Activated naive CD4-positive, alpha-beta T cell treated with anti-CD3 and anti-CD28 coated beads for 36 hours (primary cell): ENCODE data around the gene NLRP1. TPM values are rescaled to one million over a fixed set of nuclear protein-coding genes. Genes with fewer than 3 reads are reported as not detected.

Source experiments
- CTCF ChIA-PET: fragments of 350-600 bp; sonication (Branson Sonifier 250); formaldehyde crosslinking; loops from one replicate; lab custom pipeline; 2021; ENCODE audit warnings: antibody characterized with exemption; lab: Charles Lee
- DNase-seq: peaks from one replicate; pipeline ENCODE4 v3.0.0-alpha.2; 2020
- H3K27ac Mint-ChIP-seq: one replicate; pipeline ENCODE4 v1.8.0; 2021; ENCODE audit warnings: mild to moderate bottlenecking, mixed read lengths
- H3K27me3 Mint-ChIP-seq: one replicate; pipeline ENCODE4 v1.8.0; 2021; ENCODE audit warnings: low read depth, mixed read lengths
- H3K36me3 Mint-ChIP-seq: one replicate; pipeline ENCODE4 v1.8.0; 2021; ENCODE audit warnings: low read depth, mixed read lengths
- H3K4me1 Mint-ChIP-seq: one replicate; pipeline ENCODE4 v1.8.0; 2021; ENCODE audit warnings: low read depth, mixed read lengths
- H3K4me3 Mint-ChIP-seq: one replicate; pipeline ENCODE4 v1.8.0; 2021; ENCODE audit warnings: mild to moderate bottlenecking, moderate library complexity, mixed read lengths
- H3K9me3 Mint-ChIP-seq: one replicate; pipeline ENCODE4 v1.8.0; 2021; ENCODE audit warnings: mixed read lengths
- intact Hi-C: fragments of 100-400 bp; cut with micrococcal nuclease; formaldehyde crosslinking; loops from one replicate; pipeline ENCODE4 v1.15.1; 2023
- total RNA-seq, 2 experiments: library from RNA; stranded (reverse); gene quantifications; one replicate each; pipeline ENCODE4 v1.2.3, GENCODE V29; 2021

NLRP1 gene
- total RNA-seq, 2 experiments from 2014 or later, result 44.9 to 49.4 TPM

DNA sequence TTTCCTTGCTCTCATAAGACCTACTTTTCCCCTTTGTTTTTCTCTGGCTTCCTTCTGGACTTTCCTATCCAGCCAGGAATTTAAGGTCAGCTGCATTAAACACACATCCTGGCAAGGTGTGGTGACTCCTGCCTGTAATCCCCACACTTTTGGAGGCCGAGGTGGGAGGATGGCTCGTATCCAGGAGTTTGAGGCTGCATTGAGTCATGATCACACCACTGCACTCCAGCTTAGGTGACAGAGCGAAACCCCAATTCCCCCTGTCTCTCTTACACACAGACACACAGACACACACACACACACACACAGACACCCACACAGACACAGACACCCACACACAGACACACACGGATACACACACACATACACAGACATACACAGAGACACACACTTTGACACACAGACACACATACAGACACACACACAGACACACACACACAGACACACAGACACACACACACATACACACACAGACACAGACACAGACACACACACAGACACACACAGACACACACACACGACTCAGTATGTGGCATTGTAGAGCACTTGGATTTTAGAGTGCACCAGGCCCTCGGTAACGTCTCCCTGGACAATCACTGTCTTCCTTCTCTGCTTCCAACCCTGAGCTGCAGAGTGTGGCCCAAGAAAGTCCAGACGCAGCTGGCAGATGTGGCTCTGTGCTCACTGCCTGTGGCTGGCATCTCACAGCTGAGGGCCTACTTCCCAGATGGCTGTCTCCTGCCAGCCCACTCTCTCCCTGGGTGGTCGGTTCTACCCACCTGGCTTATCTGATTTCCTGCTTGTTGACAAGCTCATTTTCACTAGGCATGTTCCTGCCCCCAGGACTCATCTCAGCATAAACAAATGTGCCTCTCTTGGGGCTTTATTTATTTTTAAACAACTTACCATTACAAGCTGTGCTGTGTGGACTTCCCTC lies 39.0 kb downstream of the NLRP1 start:
- intact Hi-C loops, result no loop called here
- Mint-ChIP-seq H3K4me3 (no peak overlapping the region), H3K9me3 (no peaks in the 10 kb centered on the region), H3K36me3 (peaks cover 25% of the 10 kb centered on the region), H3K27me3 (no peaks in the 10 kb centered on the region), H3K27ac (peak overlapping the region; percentile 3), H3K4me1 (peaks cover 2% of the 10 kb centered on the region)
- no peak for DNase-seq
- CTCF ChIA-PET, result no interaction called here

GRCh38 chr17:5544115-5544514 lies 40.2 kb downstream of the NLRP1 start:
- CTCF ChIA-PET, result no interaction called here
- Mint-ChIP-seq H3K27me3 (no peaks in the 10 kb centered on the region), H3K4me1 (peaks cover 2% of the 10 kb centered on the region), H3K4me3 (no peak overlapping the region), H3K36me3 (peaks cover 29% of the 10 kb centered on the region), H3K9me3 (no peaks in the 10 kb centered on the region), H3K27ac (no peak overlapping the region)
- intact Hi-C loops, result no loop called here
- DNase-seq, result no peak

DNA sequence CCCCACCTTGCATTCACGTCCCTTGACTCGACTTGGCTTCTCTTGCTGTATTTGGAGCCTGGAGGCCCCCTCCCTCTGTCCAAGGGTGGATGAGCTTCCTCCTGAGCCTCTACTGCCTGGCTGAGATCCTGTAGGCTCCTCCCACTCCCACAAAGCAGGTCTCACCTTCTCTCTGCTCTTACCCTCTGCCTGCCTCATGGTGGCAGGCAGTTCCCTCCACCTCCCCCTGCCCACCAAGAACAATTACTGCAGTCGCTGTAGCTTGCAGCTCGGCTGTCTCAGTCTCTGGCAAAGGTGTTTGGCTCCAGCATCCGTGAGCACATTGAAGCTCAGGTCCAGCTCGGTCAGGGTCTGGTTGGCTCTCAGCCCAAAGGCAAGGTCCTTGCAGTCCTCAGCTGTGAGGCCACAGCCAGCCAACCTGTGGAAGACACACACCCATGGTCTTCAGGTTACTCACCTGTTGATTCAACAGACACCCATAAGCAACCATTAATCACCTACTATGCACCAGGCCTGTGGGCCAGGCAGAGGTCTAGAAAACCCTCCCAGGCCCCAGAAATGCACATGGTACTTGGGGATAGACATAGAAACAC lies 42.6 kb downstream of the NLRP1 start:
- H3K9me3 Mint-ChIP-seq, result no peaks in the 10 kb centered on the region
- CTCF ChIA-PET, result no interaction called here

DNA sequence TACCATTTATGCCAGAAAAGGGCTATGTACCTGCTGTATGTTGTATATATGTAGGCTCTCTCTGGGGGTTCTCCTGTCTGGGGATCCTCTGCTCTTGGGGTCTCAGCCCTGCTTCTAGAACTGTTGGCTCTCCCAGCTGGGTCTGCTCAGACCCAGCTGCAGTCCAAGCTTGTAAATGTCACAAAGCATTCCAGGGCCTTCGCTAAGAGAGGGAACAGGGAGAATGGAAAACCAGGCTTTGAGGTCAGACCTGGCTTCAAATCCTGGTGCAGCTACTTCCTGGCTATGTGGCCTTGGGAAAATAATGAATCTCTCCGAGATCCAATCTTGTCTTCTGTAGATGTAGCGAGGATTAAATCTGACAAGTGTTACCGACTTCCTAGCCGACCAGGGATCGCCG lies 44.0 kb downstream of the NLRP1 start:
- no peaks in the 10 kb centered on the region for H3K4me1 Mint-ChIP-seq

More for the DNA sequence above, 42.6 kb downstream of the NLRP1 start:
- H3K27me3 Mint-ChIP-seq, result no peaks in the 10 kb centered on the region
- no peak overlapping the region for H3K4me3 Mint-ChIP-seq
- peaks cover 15% of the 10 kb centered on the region for H3K36me3 Mint-ChIP-seq
- DNase-seq, result no peak
- no peaks in the 10 kb centered on the region for H3K4me1 Mint-ChIP-seq
- intact Hi-C loops, result no loop called here
- H3K27ac Mint-ChIP-seq, result no peak overlapping the region

GRCh38 chr17:5539286-5539685 lies 45.0 kb downstream of the NLRP1 start:
- H3K4me1 Mint-ChIP-seq, result no peaks in the 10 kb centered on the region
- CTCF ChIA-PET, result no interaction called here
- peaks cover 18% of the 10 kb centered on the region for H3K36me3 Mint-ChIP-seq

More for the DNA sequence above, 44.0 kb downstream of the NLRP1 start:
- no peak for DNase-seq
- Mint-ChIP-seq H3K27ac (no peak overlapping the region), H3K4me3 (no peak overlapping the region), H3K27me3 (no peaks in the 10 kb centered on the region), H3K9me3 (no peaks in the 10 kb centered on the region), H3K36me3 (peaks cover 20% of the 10 kb centered on the region)
- intact Hi-C loops, result no loop called here
- CTCF ChIA-PET, result no interaction called here

DNA sequence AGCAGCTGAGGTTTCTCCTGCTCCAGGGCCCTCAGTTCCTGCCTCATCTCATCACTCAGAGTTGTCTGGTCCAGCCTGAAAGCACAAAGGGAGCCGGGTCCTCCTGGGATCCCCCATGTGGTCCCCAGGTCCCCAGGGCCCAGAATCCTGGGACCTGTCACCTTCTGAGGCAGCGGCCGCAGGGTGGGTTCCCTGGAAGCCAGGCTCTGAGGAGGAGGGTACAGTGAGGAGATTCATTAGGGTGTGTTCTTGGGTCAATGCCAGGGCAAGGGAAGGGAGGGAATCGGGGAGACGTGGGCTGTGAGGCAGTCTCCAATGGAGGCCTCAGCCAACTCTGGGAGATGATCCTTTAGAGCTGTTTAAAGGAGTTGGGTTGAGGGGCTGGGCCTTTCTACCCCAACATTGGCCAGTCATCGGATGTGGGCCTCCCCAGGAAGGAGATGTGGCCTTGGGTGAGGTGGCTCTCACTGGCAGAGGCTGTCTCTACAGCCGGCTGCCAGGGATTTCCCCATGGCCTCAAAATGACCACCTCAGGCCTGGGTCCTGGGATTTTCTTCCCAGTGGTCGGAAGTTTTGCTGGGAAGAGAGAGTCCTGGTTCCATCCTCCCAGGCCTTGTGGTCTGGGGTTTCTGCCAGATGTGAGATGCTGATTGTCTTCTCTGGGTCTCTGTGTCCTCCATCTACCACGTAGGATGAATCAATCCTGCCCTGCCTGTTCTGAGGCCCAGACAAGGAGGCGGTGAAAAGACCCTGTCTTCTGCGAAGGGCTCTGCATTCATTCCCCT lies 47.3 kb downstream of the NLRP1 start:
- H3K27ac Mint-ChIP-seq, result no peak overlapping the region
- no peaks in the 10 kb centered on the region for H3K4me1 Mint-ChIP-seq
- H3K27me3 Mint-ChIP-seq, result no peaks in the 10 kb centered on the region
- peaks cover 26% of the 10 kb centered on the region for H3K36me3 Mint-ChIP-seq
- DNase-seq, result no peak
- no peaks in the 10 kb centered on the region for H3K9me3 Mint-ChIP-seq
- CTCF ChIA-PET, result no interaction called here
- no peak overlapping the region for H3K4me3 Mint-ChIP-seq
- intact Hi-C loops, result no loop called here

More at GRCh38 chr17:5539286-5539685, 45.0 kb downstream of the NLRP1 start:
- Mint-ChIP-seq H3K27ac (no peak overlapping the region), H3K9me3 (no peaks in the 10 kb centered on the region), H3K4me3 (no peak overlapping the region), H3K27me3 (no peaks in the 10 kb centered on the region)
- DNase-seq, result no peak
- intact Hi-C loops, result no loop called here

DNA sequence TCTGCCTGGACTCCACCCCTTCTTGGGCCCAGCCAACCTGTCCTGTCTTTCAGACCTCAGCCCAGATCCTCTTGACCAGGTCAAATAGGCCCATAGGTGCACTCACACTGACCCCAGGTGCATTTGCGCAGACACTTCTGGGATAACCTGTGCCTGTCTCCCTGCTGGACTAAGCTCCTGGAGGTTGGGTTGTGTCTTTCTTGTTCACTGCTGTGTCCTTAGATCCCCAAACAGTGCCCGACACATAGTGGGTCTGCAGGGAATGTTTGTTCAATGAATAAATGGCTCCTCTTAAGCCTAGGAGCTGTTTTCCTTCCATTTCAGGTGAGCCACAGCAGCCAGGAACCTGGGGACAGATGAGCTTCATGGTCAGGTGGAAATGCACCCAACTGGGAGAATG lies 48.9 kb downstream of the NLRP1 start:
- no peaks in the 10 kb centered on the region for H3K4me1 Mint-ChIP-seq
- DNase-seq, result no peak
- CTCF ChIA-PET, result no interaction called here
- no peaks in the 10 kb centered on the region for H3K9me3 Mint-ChIP-seq
- no peaks in the 10 kb centered on the region for H3K27me3 Mint-ChIP-seq
- no peak overlapping the region for H3K4me3 Mint-ChIP-seq
- intact Hi-C loops, result no loop called here
- no peak overlapping the region for H3K27ac Mint-ChIP-seq
- peaks cover 26% of the 10 kb centered on the region for H3K36me3 Mint-ChIP-seq

GRCh38 chr17:5533486-5534315 lies 50.6 kb downstream of the NLRP1 start:
- intact Hi-C loops, result no loop called here
- Mint-ChIP-seq H3K27ac (no peak overlapping the region), H3K9me3 (no peaks in the 10 kb centered on the region), H3K4me3 (no peak overlapping the region), H3K36me3 (peaks cover 23% of the 10 kb centered on the region), H3K4me1 (no peaks in the 10 kb centered on the region), H3K27me3 (no peaks in the 10 kb centered on the region)
- CTCF ChIA-PET, result no interaction called here
- no peak for DNase-seq

GRCh38 chr17:5532581-5532980 lies 51.7 kb downstream of the NLRP1 start:
- CTCF ChIA-PET, result interaction anchor here (0.8 kb wide), 1 partner anchor 11 kb away, joined by 3 read pairs; no protein-coding TSS in a partner anchor
- Mint-ChIP-seq H3K4me3 (no peak overlapping the region), H3K36me3 (peaks cover 26% of the 10 kb centered on the region), H3K4me1 (peaks cover 1% of the 10 kb centered on the region), H3K9me3 (no peaks in the 10 kb centered on the region), H3K27ac (no peak overlapping the region), H3K27me3 (no peaks in the 10 kb centered on the region)
- no peak for DNase-seq
- intact Hi-C loops, result no loop called here

DNA sequence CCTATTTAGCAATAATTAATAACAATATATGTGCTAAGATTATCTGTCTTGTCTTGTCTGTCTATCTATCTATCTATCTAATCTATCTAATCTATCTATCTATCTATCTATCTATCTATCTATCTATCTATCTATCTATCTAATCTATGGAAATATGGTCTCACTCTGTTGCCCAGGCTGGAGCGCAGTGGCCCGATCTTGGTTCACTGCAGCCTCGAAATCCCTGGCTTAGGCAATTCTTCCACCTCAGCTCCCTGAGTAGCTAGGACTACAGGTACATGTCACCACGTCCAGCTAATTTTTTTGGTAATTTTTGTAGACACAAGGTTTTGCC lies 53.3 kb downstream of the NLRP1 start:
- Mint-ChIP-seq H3K9me3 (no peaks in the 10 kb centered on the region), H3K27me3 (no peaks in the 10 kb centered on the region), H3K36me3 (peaks cover 28% of the 10 kb centered on the region), H3K4me3 (no peak overlapping the region), H3K4me1 (peaks cover 17% of the 10 kb centered on the region), H3K27ac (no peak overlapping the region)
- no peak for DNase-seq
- intact Hi-C loops, result no loop called here
- CTCF ChIA-PET, result no interaction called here

DNA sequence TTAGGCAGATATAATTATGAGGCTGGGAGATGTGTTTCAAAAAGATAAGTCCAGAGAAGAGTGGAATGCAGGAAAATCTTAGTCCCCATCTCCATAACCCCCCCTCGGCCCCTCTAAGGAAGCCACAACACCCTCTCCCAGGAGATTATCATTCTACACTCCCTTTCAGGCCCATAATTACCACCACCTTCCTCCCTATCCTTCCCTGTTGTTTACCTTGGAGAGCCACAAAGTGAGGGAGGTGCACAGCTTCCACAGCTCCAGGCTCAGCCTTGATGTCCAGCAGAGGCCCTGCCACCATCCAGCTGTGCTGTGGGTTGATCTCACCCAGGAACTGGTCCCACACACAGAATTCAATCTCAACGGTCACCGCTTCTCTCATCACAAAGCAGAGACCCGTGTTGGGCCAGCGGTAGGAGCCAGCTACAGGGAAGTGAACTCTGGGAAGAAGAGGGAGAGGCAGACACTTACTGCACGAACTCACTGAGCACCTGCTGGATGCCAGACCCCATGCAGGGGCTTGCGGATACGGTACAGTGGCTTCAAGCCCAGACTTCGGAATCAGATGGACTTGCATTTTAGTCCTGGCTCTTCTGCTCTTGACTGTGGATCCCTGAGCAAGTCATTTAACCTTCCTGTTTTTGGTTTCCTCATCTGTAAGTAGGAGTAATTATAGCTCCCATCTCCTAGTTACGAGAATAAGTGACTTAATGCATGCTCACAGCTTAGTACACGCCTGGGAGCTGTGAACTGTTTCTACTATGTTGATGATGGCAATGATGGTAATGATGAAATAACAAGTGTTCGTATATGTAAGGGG lies 53.8 kb downstream of the NLRP1 start:
- intact Hi-C loops, result no loop called here
- Mint-ChIP-seq H3K36me3 (peaks cover 27% of the 10 kb centered on the region), H3K4me3 (no peak overlapping the region), H3K27me3 (no peaks in the 10 kb centered on the region), H3K4me1 (peaks cover 17% of the 10 kb centered on the region), H3K27ac (no peak overlapping the region), H3K9me3 (no peaks in the 10 kb centered on the region)
- CTCF ChIA-PET, result no interaction called here
- no peak for DNase-seq
